GM12891 (cell line): ENCODE data around the gene DKC1.
"Not testable (repeated sequence)": the region's sequence is repeated elsewhere in the genome, so short reads cannot be mapped to it uniquely, and the experiment has no call there.

Source experiments
- DNase-seq: peaks from one replicate; pipeline ENCODE4 v3.0.0; 2011; ENCODE audit warnings: low spot score; ENCODE audit not compliant: insufficient read length
- FAIRE-seq: peaks from 2 replicates; lab custom pipeline; 2011; peaks lifted over from hg19 to GRCh38; lab: Jason Lieb, UNC
- PAX5 ChIP-seq: IDR thresholded peaks from 2 replicates; pipeline ENCODE4 v1.6.1; 2011; ENCODE audit warnings: low read length, moderate library complexity, mild to moderate bottlenecking; ENCODE audit not compliant: insufficient read depth, severe bottlenecking
- POLR2A ChIP-seq: IDR thresholded peaks from 2 replicates; pipeline ENCODE4 v1.6.1; 2011; ENCODE audit warnings: low read depth, low read length, control low read depth
- POLR2AphosphoS5 ChIP-seq: IDR thresholded peaks from 2 replicates; pipeline ENCODE4 v1.6.1; 2011; ENCODE audit warnings: low read depth, low read length, control low read depth
- POU2F2 ChIP-seq: IDR thresholded peaks from 2 replicates; pipeline ENCODE4 v1.6.1; 2011; ENCODE audit warnings: low read depth, mild to moderate bottlenecking, control low read depth, low read length, moderate library complexity
- SPI1 ChIP-seq: IDR thresholded peaks from 2 replicates; pipeline ENCODE4 v1.6.1; 2011; ENCODE audit warnings: low read depth, low read length, control low read depth
- TAF1 ChIP-seq: IDR thresholded peaks from 2 replicates; pipeline ENCODE4 v1.6.1; 2011; ENCODE audit warnings: low read depth, low read length, control low read depth

DKC1 gene

GRCh38 chrX:154815274-154815818, 52.7 kb downstream of the DKC1 start:
- TF ChIP-seq TAF1 (no peak), POLR2AphosphoS5 (no peak), SPI1 (no peak), PAX5 (no peak), POLR2A (no peak), POU2F2 (no peak)
- DNase-seq (no peak), FAIRE-seq (no peak)

DNA sequence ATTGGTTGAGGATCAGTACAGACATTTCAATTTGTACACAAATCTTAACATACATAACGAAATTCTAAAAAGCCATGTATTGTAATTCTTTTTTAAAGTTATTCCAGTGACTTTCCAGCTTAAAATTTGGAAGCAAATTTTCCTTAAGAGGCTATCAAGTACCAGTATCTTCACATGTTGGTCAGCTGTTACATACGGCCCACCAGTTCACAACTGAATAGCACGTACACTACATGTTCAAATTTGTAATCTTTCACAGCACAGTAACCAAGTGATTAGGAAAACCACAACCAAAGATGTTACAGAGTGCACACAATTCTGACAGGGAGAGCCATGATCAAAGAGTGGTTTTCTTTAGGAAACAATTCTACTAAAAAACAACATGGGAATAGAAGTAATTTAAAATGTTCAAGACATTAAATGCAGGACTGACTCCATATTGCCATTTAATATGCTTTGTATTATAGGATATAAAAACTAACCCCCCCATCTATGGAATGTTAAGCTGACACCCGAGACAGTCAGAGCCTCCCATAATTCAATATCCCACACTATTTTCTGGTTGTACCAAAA, 53.7 kb downstream of the DKC1 start:
- FAIRE-seq, DNase-seq: not testable (repeated sequence)

DNA sequence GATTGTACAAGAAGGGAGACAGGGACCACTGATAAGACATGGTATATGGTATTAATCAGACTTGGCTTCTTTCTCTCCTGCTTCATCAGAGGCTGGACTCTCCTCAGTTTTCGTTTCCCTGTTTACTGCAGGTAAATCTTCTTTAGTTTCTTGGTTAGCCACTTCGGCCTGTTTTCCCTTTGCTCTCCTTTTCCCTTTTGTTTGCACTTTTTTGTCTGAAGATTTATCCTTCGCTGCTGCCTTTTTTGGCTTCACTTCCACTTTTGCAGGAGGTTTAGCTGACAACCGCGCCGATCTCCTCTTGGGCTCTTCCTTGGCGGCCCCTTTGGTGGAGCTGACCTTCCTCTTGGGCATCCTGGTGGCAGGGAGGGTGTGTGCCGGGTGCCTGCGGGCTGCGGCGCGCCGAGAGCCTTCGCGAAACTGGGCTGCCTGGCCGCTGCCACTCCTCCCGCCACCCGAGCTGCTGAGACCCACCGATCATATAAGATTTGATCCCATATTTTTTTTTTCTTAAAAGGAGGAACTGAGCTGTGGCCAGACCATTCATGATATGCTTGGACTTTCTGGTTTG, 54.5 kb downstream of the DKC1 start:
- not testable (repeated sequence) for DNase-seq, FAIRE-seq

DNA sequence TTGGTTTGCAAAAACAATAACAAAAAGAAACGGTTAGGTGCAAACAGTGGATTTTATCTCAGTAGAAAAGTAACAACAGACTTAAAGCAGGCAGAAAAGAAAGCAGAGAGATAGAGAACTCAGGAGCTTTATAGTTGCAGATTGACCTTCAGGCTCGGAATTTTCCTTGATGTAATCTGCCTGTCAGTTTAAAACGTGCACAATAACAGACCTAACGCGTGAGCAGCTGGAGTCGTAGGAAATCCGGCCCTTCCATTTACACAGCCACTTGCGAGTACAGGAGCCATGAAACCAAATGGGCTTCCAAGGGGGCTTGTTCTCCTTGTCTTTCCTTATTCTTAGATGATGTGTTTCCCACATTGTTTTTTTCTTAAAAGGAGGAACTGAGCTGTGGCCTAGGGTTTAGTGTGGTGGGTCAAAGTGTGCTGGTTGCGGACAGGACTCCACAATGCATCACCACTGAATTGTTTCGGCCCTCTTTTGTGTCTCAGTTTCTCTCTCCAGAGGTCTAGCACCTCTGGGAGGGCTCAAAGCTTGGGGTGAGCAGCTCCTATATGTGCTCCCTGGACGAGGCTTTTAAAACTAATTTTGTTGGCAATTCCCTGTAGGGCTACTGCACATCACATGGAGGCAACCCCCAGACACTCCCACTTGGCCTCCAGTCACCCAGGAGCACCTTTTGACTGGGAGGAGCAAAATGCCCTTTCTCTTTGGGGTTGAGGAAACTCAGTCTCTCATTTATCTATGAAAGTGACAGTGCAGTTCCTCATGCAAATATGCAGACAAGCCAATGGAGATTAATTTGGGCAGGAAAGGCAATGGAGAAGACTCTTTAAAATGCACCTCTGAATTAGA, 56.5 kb downstream of the DKC1 start:
- no peak for DNase-seq
- FAIRE-seq = peak; percentile 86
- TF ChIP-seq SPI1 = peak; percentile 39
- TF ChIP-seq PAX5 = no peak
- TF ChIP-seq POLR2A = no peak
- TF ChIP-seq POU2F2 = no peak
- TF ChIP-seq TAF1 = no peak

DNA sequence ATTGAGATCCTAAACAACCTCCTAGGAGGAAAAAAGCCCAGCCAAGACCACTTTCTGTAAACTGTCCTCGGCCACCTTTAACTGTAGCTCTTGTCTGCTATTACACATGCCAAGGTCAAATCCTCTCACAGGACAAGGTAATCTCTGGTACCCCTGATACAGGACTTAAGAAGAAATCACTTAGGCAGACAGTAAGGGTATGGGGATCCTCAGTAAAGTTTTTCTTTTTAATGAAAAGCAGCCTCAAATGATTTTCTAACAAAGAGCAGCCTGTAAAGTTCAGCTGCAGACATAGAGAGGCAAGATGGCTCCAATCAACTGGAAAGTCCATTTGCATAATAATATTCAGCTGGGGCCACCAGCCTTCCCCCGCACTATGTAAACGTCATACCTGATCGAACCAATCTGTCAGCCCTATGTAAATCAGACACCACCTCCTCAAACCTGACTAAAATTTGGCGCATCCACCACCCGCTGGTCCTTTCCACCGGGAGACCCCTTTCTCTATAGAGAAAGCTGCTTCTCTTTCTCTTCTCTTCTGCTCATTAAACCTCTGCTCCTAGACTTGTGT, 57.2 kb downstream of the DKC1 start:
- DNase-seq (no peak), FAIRE-seq (peak; percentile 81)
- TF ChIP-seq SPI1 (no peak), POLR2AphosphoS5 (no peak), POLR2A (no peak), POU2F2 (peak; percentile 90), TAF1 (no peak)

DNA sequence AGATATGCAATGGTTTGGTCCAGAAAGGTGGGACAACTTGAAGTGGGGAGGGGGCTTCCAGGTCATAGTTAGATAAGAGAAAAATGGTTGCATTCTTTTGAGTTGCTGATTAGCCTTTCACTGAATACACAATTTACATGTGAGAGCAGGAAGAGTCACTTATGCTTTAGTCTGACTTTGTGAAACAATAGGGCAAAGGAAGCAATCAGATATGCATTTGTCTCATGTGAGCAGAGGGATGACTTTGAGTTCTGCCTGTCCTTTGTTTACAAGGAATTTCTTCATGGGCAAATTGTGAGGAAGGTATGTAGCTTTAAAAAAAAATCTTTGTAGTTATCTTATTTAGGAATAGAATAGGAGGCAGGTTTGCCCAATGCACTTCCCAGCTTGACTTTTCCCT, 58.9 kb downstream of the DKC1 start:
- DNase-seq (no peak), FAIRE-seq (no peak)
- TF ChIP-seq TAF1 (no peak), POU2F2 (no peak), POLR2AphosphoS5 (no peak)

DNA sequence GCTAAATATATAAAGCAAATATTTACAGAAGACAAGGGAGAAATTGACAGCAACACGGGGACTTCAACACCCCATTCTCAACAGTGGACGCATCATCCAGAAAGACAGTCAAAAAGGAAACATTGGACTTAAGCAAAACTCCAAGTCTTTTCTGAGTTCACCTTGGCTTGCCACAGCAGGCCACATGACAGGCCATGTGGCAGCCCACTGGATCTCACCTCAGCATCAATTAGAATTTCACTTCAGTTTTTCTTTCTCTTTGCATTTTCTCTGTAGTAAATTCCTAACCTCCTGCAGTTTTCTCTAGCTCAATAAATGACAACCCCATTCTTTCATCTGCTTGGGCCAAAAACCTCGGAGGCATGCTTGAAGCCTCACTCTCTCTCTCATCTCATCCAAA, 59.4 kb downstream of the DKC1 start:
- FAIRE-seq = peak; percentile 66
- TF ChIP-seq TAF1 (no peak), POLR2A (no peak), POLR2AphosphoS5 (no peak), SPI1 (no peak), PAX5 (no peak), POU2F2 (no peak)

DNA sequence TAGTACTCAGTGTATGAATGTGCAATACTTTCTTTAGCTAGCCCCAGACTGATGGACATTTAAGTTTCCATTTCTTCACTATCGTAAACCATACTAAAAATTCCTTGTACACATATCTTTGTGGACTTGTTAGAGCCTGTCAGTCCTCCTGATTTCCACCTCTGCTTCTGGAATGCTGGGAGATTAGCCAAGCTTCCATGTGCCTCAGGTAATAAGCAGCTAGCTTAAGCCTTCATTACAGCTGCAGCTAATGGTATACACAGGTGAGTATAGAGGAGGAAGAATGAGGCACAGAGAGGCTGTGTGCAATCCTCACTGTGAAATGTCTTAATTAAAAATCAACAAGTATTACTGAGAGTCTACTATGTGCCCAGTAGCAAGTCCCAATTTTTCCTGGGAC, 62.0 kb downstream of the DKC1 start:
- FAIRE-seq = no peak
- TF ChIP-seq TAF1 (no peak), PAX5 (no peak)
- DNase-seq = no peak

More for the DNA sequence above, 59.4 kb downstream of the DKC1 start:
- no peak for DNase-seq

GRCh38 chrX:154825586-154825985, 62.9 kb downstream of the DKC1 start:
- FAIRE-seq = not testable (repeated sequence)

More at GRCh38 chrX:154825586-154825985, 62.9 kb downstream of the DKC1 start:
- not testable (repeated sequence) for DNase-seq
